ENCODE measurements around the gene VWA3B.

Gene VWA3B

DNA sequence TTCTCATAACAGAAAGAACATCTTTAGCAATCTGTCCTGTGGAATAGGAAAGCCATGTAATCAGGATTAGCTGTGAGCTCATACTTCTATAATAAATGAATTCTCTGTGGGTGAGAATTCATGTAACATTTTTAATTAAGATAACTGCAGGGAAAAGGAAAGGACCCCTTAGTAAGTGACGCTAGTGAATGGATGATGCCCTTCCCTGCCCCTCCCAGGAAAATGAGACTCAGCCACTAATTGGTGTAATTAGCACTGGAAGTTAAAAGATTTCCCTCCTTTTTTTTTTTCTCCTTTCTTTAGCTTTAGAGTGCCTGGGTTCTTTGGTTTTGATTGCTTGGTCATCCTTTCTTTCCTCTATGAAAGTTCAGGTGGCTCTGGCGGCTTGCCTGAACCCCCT lies 90.3 kb downstream of the VWA3B start:
- DNase-seq (ENCODE audit: low spot score), result no peak

DNA sequence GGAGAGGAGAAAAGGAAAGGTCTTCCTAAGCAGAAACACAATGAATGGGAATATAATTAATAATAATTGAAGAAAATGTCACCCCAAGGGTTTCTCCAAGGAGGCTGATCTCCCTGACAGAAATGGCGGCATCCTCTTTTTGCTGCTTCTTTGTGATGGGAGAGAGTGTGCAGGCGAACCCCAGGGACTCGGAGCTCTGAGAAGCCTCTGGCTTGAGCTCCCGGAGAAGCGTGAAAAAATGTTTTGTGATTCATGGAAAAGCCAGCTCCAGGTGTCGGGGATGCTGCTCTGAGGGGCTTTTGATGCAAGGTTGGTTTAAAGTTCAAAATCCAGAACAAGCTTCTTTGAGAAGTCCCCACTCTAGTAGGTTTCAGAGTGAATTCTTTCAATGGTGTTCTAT lies 91.0 kb downstream of the VWA3B start:
- no peak for DNase-seq (ENCODE audit: low spot score)

DNA sequence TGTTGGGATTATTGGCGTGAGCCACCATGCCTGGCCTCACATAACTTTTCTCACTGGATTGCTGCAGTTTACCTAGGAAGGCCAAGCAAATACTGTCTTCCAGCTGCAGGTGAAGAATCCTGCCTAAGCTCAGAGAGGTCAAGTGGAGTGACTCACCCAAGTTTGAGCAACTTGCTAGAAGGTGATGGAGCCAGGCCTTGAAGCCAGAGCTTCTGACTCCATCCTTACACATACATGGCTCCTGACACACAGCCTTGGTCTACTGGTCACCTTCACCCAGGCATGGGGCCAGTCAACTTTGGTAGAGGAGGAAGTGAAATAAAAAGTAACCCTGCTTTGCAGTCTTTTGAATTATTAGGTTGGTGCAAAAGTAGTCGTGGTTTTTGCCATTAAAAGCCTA lies 93.5 kb downstream of the VWA3B start:
- DNase-seq (ENCODE audit: low spot score), result no peak

DNA sequence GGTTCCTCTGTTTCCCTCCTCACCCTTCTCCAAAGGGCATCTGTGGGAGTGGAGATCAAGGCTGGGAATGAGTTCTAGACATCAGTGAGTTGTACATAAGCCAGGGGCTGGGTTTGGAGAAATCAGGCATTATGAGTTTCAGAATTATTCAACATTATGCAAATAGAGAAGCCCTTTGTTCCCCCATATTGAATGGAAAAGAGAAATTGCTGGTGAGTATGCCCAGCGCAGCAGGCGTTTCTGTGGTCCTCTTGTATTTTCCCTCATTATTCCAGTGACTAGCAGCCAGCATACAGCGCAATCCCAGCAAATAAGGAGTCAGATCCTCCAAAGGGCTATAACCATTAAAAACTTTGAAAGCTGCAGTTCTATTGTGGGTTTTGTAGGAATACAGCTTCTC lies 94.4 kb downstream of the VWA3B start:
- no peak for DNase-seq (ENCODE audit: low spot score)

DNA sequence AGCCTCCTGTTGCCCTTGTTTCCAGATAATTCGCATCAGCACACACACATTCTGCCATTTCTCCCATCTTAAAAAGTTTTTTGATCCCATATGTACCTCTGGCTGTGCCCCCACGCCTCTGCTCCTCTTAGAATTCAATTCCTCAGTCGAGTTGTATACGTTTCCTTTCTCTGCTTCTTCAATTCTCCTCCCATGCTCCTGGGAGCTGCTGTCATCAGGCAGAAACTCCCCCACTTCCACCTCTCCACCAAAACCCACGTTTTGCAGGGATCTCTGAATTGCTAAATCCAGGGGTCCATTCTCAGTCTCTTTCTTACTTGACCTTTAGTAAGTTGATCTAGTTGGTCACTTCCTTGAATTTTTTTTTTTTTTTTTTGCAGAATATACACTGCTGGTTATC lies 98.8 kb downstream of the VWA3B start:
- DNase-seq (ENCODE audit: low spot score), result no peak

DNA sequence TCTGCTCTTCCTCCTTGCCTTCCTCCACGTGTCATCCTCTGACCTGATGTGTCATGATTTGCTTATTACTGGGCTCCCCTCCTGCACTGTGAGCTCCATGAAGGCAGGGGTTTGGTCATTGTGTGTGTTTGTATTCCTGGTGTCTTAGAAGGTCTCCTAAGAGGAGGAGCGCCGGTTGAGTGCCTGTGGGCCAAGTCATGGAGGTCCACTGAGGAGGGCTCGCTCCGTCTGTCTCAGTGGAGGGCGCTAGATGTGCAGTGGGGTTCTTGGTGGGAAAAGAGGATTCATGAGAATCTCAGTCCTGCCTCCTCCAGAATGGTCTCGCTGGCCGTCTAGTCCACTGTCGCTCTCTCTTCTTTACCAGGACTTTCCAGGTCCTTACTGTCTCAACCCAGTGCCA lies 100.2 kb downstream of the VWA3B start:
- no peak for DNase-seq (ENCODE audit: low spot score)

DNA sequence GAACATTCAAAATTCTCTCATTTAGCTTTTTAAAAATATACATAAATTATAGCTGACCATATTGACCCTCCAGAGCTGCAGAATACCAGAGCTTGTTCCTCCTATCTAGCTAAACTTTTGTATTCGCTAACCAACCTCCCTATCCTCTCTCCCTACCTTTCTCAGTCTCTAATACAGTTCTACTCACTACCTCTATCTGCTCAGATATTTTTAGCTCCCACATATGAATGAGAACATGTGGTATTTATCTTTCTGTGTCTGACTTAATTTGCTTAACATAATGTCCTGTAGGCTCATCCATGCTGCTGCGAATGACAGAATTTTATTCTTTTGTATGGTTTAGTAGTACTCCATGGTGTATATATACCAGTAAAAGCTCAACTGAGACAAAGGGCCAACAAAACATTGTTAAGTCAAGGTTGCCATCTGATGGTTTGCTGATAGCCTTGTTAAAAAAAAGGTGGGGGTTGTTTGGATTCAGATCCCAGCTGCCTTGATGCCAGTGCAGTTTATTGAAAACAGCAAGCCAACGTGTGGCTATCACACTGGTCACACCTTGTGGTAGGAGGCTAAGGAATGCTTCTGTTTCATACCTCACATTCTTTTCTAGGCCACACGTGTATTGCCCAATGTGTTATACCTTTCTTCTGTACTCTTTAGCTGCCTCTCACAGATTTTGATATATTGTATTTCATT lies 101.5 kb downstream of the VWA3B start:
- no peak for DNase-seq (ENCODE audit: low spot score)

DNA sequence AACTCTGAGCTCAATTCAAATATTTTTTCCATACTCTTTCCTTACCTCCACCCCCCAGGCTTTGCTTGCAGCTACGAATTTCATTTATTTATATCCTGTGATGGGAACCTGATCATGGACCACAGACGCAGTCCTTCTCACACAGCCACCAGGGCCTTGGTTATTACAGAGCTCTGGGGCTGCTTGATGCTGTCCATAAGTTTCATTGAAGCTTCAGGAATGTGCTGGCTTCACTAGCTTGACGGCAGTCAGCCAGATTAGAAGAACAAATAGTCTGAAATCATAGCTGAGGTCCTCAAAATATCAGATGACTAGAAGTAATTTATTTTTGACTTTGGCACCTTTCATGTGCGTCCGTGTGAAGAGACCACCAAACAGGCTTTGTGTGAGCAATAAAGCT lies 104.9 kb downstream of the VWA3B start:
- DNase-seq (ENCODE audit: low spot score), result no peak

DNA sequence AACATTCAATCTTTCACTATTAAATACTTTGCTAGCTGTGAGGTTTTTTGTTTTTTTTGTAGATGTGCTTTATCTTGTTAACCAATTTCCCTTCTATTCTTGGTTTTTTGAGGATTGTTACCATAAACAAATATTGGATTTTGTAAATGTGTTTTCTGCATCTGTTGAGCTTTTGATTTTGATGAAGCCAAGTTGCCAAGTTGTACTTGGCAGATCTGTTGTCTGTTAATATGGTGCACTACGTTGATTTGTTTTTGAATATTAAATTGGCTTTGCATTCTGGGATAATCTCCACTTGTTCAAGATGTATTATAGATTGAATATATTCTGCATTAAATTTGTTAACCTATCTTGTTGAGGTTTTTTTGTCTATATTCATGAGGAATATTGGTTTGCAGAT lies 114.6 kb downstream of the VWA3B start:
- DNase-seq (ENCODE audit: low spot score), result no peak

DNA sequence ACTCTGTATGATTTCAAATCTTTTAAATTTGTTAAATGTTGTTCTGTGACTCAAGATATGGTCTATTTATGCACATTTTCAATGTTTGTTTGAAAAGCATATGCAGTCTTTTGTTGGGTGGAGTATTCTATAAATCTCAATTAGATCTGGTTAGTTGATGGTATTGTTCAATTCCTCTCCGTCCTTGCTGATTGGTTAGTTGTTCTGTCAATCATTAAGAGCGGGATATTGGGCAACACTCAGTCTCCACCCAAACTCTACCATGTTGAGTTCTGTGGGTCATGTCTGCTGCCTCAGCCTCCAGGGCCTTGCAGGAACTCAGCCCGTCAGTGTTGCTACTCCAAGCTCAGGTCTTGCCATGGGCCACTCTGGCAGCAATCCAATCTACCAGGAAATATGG lies 118.9 kb downstream of the VWA3B start:
- no peak for DNase-seq (ENCODE audit: low spot score)

DNA sequence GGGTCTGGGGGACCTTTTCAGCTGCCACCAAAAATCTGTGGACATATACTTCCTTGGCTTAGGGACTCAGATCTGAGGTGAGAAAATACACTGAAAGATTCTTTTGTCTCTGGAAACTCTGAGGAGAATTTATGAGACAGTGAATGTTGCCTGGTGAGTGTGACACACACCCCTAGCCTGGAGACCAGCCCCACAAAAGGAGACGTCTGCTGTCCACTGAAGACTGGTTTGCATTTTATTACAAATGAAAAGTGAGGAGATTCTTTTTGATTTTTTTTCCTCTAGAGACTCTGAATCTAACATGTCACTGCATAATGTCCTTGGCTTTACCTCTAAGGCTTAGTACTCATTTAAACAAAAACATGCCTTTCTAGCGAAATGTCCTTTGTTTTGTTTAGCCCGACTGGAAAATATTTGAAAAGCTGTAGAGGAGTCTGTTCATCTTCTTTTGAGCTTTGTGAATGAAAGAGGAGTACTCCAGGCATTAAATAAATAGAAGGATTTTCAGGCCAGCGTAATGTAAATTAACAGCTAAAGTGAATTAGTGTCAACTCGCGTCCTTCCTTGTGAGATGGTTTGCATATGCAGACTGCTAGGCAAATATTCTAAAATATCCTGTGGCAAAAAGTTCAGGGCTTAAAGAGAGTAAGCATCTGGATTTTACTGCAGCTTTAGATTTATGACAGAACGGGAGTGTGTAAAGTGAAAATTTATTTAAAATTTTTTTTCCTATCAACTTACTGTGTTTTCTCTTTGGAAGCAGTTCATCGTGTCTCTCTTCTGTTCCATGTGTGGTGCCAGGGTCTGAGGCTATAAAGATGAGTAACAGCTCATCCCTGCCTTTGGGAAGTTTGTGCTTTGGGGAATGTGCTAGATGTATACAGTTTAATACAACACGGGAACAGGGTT lies 125.4 kb downstream of the VWA3B start:
- DNase-seq (ENCODE audit: low spot score), result no peak

DNA sequence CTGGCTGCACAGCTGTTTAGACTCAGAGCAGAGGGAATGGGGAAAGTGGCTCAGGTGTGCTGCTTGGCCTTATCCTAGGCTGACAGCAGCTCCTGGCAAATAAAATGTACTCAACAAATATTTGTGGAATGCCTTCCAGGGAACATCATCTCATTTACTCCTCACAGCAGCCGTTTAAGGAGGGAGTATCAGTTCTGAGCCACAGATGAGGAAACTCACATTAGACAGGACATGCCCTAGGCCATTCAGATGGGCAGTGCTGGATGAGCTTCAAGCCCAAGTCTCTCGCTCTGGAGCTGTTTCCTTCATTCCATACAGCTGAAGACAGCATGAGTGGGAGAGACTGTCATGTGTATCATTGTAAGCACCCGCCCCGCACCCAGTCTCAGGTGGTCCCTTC lies 129.6 kb downstream of the VWA3B start:
- no peak for DNase-seq (ENCODE audit: low spot score)

DNA sequence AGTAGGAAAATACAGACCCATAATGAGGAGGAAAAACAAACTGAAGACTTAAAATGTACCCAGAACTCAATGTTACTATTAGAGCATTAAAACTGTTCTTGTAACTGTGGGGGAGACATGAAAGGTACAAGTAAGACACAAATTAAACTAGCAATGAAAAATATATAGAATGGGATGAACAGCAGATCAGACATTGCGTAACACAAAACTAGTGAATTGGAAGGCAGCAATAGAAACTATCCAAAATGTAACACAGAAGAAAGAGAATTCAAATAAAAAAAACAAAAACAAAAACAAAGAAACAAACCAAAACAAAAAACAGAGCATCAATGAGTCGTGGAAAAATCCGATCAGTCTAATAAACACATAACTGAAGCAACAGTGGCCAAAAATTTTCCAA lies 132.2 kb downstream of the VWA3B start:
- DNase-seq (ENCODE audit: low spot score), result no peak

DNA sequence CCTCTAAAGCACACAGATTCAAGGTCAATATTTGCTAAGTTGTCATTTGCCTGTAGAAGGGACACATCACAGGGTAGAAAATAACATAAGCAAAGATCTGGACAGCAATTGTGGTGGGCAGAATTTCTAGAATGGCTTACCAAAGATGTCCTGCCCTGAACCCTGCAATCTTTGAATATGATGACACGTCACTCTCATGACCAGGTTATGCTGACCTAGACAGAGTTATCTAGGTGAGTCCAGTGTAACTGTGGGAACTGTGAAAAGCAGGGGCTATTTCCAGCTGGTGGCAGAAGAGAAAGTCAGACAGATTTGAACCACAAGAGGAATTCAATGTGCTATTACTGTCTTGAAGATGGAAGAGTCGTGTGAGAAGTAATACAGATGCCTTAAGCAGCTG lies 147.0 kb downstream of the VWA3B start:
- no peak for DNase-seq (ENCODE audit: low spot score)

DNA sequence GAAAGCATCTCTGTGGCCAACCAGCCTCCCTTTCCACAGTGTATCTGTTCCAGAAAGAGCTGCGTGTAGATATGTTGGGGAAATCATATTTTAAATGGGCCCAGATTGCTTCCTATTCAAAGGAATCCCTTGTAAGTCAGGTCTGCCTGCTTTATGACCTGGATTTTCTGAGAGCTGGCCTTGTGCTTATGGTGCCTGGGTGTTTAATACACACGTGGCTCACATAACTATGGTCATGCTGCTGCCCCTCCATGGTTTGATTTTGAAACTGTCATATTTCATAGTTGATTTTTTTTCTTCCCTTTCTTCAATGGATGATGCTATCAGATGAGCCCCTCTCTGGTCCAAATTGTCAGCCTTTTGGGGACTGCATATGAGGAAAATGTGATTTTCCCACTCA lies 147.8 kb downstream of the VWA3B start:
- DNase-seq (ENCODE audit: low spot score), result peak; percentile 13

DNA sequence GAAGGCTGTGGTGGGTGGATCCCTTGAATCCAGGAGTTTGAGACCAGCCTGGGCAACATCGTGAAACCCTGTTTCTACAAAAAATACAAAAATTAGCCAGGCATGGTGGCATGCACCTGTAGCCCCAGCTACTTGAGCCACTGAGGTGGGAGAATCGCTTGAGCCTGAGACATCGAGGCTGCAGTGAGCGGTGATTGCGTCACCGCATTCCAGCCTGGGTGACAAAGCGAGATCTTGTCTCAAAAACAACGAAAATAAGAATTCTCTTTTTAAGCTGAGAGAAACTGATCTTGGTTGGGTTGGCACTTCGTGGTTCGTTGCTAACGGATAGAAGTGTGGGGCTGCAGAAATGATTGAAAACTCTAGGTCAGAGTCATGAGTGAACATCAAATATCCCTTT lies 150.0 kb downstream of the VWA3B start:
- no peak for DNase-seq (ENCODE audit: low spot score)

DNA sequence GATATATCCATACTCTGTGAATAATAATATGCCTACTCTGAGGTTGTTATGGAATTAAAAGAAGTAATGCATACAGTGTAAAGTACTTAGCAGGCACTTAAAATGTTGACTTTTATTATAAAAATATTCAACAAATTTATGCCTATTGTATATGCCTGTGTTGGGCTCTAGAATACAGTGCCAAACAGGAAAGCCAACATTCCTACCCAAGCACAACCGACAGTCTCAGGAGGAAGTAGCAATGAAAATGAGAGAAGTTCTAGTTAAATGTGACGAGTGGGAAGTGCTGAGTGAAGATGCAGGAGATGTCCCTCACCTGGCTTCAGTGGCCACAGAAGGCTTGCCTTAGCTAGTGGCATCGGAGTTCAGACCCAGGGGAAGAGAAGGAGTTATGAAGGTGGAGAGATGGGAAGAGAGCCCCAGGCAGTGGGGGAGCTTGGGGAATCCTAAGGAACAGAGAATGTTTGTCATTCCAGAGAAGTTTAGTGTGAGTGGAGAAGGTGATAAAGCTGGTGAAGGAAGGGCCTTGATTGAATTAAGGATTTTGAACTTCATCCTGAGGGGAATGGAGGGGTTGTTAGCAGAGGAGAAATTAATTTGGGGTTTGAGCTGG lies 153.9 kb downstream of the VWA3B start:
- DNase-seq (ENCODE audit: low spot score), result no peak

DNA sequence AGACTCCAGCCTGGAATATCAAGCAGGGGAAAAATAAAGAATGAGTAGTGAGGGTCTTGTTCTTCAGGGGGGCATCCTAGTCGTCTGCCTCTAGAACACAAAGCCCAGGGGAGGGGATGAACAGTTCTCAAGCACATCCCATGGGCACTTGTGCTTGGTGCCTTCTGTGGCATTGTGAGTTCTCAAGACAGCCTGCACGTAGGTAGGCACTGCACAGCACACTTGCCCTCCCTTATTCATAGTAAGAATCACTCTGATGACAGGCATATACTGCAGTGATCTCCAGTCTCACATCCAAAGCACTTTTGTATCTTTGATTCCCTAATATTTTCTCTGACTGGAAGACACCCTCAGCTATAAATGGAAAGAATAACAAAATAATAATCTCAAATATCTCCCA lies 154.6 kb downstream of the VWA3B start:
- no peak for DNase-seq (ENCODE audit: low spot score)

DNA sequence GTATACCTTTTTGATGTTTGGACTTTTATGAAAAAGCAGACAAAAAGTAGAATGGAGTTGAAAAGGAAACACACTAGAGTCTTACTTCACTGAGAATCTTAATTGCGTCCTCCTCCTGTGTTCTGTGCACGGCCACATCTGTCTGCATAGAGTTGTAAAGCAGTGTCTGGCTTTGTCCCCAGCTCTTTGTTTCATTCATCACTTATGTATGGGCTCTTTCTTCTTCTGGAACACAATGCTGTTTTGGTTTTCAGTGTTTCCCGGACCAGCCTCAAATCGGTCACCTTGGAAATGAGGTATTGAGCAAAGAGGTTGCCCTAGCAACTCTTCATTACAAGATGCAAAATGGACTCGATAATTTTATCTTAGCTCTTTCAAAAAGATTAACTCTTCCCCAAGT lies 155.0 kb downstream of the VWA3B start:
- no peak for DNase-seq (ENCODE audit: low spot score)

DNA sequence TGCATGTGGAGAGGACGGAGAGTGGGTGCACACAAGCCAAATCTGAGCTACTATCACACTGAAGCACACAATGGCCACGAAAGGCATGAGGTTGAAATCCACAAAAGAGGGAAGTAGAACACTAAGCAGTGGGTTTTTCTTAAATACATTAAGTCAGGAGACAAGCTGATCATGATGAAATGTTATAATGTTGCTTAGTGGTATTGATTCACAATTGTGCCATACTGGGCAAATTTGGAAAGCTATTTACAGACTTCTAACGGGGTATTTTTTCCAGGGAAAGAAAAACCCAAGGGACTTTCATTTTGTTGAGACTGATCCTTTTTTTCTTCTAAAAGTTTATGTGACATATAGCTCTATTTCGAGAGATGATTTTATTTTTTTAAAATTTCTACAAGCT lies 158.5 kb downstream of the VWA3B start:
- DNase-seq (ENCODE audit: low spot score), result no peak

DNA sequence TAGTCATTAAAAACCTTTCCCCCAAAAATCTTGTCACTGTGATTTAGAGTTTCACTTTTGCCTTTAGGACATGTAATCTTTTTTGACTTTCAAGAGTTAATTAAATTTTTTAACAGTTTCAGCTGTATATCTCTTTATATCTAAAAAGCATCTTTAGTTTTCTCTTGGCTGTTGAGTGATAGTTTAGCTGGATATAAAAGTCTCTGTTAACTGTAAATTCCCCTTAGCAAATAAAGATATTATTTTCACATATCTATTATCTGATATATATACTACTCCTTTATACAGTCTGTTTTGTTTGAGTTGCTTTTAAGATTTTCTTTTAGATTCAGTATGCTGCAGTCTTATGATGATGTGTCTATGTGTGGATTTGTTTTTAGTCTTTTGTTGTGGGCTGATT lies 160.4 kb downstream of the VWA3B start:
- DNase-seq (ENCODE audit: low spot score), result no peak

DNA sequence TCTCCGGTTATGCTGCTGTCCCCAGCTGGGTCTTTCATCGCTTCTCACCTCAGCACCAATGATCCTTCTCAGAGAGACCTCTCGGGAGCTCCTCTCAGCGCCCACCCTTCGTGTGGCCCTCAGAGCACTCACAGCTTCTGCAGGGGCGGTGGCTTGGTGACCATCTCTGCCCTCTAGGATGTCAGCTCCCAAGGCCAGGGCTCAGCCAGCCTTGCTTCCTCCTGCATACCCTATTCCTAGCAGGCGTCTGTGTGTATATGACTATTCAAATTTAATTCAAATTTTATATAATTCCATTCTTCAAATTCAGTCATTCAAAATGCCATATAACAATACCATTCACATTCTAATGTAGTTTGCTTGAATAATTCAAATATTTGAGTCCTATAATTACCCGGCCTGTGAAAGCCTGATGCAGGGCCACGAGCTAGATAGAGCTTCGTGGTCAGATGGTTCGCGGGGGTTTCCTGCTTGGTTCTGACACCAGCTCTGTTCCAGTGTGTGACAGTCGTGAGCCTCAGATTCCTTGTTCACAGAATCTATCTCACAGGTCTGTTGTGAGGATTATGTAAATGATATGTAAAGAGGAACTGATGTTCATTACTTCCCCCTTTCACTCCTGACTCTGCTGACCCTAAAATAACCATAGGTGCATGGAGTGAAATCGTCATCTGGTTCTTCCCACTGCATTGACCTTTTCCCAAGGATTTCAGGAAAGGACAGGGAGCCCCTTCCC lies 165.2 kb downstream of the VWA3B start:
- DNase-seq (ENCODE audit: low spot score), result peak; percentile 59

All from NAMALWA (cell line).